GM06990 (cell line): ENCODE measurements around the gene DYNLT3.

Source experiments
- DNase-seq: peaks from one replicate; pipeline ENCODE4 v3.0.0-alpha.2; 2011; ENCODE audit not compliant: insufficient read length; ENCODE audit errors: extremely low read depth
- H3K27me3 ChIP-seq: replicated peaks from 2 replicates; pipeline ENCODE4 v1.6.0; 2011; ENCODE audit warnings: low read length; ENCODE audit not compliant: control insufficient read depth, insufficient read depth
- H3K36me3 ChIP-seq: 2 replicates; pipeline ENCODE4 v1.5.1; 2011; ENCODE audit warnings: low read length; ENCODE audit not compliant: control insufficient read depth, insufficient read depth
- H3K4me3 ChIP-seq: replicated peaks from 2 replicates; pipeline ENCODE4 v1.5.1; 2011; ENCODE audit warnings: low read depth, mild to moderate bottlenecking, control low read depth, low read length
- TF ChIP-seq, protein P1 (sequence below): IDR thresholded peaks from 2 replicates; pipeline ENCODE4 v1.5.1; 2011; ENCODE audit warnings: low read length, control low read depth, mild to moderate bottlenecking, inconsistent platforms; ENCODE audit not compliant: insufficient read depth, poor library complexity, severe bottlenecking

Gene DYNLT3

DNA sequence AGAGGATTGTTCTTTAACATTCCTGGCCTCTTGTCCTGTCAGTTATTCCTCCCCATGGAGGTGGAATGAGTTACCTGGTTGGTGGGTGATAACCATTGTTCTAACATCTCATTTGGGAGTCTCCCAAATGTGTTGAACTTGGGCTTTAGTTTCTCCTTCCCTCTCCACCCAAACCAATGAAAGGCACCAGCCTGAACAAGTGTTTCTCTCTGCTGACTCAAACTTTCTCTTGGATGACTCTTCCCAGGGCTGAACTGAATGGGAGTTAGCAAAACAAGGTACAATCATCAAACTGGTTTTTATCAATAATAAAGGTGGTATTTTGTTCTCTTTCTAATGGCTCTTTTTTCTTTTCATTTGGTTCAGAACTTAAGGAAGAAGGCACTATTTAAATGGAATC is 2.7 kb downstream of the DYNLT3 start:
- Histone ChIP-seq H3K27me3 (no peaks in the 10 kb centered on the region), H3K4me3 (no peak overlapping the region), H3K36me3 (no peaks in the 10 kb centered on the region)
- DNase-seq, result no peak
- TF ChIP-seq, protein P1, sequence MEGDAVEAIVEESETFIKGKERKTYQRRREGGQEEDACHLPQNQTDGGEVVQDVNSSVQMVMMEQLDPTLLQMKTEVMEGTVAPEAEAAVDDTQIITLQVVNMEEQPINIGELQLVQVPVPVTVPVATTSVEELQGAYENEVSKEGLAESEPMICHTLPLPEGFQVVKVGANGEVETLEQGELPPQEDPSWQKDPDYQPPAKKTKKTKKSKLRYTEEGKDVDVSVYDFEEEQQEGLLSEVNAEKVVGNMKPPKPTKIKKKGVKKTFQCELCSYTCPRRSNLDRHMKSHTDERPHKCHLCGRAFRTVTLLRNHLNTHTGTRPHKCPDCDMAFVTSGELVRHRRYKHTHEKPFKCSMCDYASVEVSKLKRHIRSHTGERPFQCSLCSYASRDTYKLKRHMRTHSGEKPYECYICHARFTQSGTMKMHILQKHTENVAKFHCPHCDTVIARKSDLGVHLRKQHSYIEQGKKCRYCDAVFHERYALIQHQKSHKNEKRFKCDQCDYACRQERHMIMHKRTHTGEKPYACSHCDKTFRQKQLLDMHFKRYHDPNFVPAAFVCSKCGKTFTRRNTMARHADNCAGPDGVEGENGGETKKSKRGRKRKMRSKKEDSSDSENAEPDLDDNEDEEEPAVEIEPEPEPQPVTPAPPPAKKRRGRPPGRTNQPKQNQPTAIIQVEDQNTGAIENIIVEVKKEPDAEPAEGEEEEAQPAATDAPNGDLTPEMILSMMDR, result no peak

DNA sequence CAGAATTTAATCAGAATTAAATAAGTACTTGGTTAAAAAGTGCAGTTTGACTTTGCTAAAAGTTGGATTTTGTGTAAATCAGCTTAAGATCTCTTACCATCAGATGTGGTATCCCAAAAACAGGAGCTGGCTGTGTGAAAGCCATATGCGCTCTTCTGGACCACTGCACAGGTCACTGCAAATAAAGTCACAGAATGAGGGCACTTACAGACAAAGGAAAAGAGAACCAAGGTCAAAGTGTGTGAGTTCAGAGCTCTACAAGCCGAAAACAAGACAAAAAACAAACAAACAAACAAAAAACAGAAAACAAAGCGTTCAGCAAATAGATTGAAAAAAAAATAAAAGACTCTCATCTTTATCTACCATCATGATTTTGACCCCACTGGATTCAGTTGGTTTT is 6.4 kb downstream of the DYNLT3 start:
- no peak overlapping the region for H3K4me3 ChIP-seq
- TF ChIP-seq, protein P1, result no peak
- no peak for DNase-seq
- H3K27me3 ChIP-seq, result no peaks in the 10 kb centered on the region
- no peaks in the 10 kb centered on the region for H3K36me3 ChIP-seq

DNA sequence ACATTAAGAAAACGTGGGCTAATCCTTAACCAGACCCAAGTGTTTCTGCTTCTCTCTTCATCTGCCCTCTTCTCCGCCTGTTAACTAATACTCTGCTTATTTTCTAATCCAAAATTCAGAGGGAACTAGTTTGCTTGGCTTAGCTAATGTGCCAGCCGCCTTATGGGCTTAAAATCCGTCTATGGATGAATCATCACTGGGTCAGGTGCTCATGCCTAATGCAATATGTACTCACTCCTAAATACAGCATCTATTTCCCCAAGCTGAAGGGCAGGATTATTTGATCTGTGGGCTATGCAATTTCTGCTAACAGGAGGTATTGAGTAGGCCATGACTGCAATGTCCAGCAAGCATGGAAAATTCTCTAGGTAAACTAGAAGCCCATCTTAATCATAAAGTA is 12.4 kb downstream of the DYNLT3 start:
- Histone ChIP-seq H3K27me3 (no peaks in the 10 kb centered on the region), H3K36me3 (no peaks in the 10 kb centered on the region), H3K4me3 (no peak overlapping the region)
- TF ChIP-seq, protein P1, result no peak
- no peak for DNase-seq

DNA sequence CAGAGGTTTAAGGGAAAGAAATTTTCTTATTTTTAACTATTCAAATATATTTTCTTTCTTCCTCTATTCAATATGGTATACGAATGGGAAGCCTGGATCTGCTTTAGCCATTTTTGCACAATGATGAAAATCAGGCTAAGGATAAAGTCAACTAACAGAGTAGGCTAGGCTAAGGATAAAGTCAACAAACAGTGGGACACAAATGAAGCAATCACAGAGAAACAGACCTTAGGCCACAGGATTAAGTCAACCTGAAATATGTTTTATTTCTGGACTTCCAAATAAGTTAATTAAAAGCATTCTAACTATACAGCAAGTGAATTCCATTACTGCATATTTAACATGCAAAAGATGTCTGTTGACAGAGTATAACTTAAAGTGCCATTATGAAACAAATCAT is 17.0 kb downstream of the DYNLT3 start:
- Histone ChIP-seq H3K36me3 (no peaks in the 10 kb centered on the region), H3K27me3 (no peaks in the 10 kb centered on the region), H3K4me3 (no peak overlapping the region)
- DNase-seq, result no peak
- TF ChIP-seq, protein P1, result no peak

DNA sequence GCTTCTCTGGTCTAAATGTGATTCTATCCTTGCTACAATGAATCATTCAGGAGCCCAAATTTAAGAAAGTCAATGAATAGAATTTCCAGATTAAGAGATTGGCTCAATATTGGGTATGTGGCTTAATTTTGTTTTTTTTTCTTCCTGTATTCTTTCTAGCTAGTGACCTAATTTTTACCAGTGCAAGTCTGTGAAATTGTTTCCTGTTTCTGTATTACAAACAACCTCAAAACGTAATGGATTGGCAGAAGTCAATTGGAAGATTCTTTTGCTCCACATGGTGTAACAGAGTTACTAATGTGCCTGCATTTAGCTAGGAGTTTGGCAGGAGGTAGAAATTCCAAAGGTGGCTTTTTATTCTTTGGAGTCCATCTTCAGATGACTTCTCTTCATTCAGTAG is 17.6 kb downstream of the DYNLT3 start:
- TF ChIP-seq, protein P1, result no peak
- no peaks in the 10 kb centered on the region for H3K36me3 ChIP-seq
- DNase-seq, result no peak

DNA sequence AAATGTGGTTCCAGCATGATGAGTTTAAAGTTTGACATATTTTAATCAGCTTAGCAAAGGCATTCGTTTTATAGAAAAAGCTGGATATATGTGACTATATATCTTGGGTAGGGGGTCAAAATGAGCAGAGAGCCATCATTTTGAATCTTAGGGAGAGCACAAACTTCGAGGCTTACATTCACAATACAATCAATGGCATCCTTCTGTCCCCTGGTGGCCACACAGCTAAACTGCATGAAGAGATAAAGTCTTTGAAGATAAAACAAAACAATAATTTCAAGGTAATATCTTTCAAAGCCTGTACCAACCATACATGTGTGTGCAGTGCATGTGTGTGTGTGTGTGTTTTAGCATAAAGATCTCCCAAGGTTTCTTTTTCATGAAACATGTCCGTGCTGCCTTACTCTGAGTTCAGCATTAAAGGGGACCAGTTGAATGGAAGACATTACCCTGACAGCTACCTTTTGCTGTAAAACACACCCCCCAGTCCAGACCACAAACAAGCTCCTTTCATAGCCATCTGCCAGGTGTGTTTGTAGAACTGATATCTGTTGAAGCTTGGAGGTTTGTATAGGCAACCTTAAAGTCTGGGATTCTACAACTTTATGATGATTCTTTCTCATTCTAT is 22.0 kb downstream of the DYNLT3 start:
- TF ChIP-seq, protein P1, result peak; percentile 96
- H3K27me3 ChIP-seq, result no peaks in the 10 kb centered on the region
- no peak overlapping the region for H3K4me3 ChIP-seq
- no peaks in the 10 kb centered on the region for H3K36me3 ChIP-seq
- DNase-seq, result no peak

More for the DNA sequence above, 17.6 kb downstream of the DYNLT3 start:
- no peaks in the 10 kb centered on the region for H3K27me3 ChIP-seq
- no peak overlapping the region for H3K4me3 ChIP-seq
